Cardiac septum (tissue), 1 donor: ENCODE measurements around the gene IFNK. TPM values are rescaled to one million over a fixed set of nuclear protein-coding genes. Genes with fewer than 3 reads are reported as not detected.
"Not testable (repeated sequence)": the region's sequence is repeated elsewhere in the genome, so short reads cannot be mapped to it uniquely, and the experiment has no call there.

ENCODE experiments used
- DNase-seq: peaks from one replicate; pipeline ENCODE4 v3.0.0-alpha.2; 2020; ENCODE audit warnings: low spot score
- intact Hi-C: fragments of 100-400 bp; cut with DNase I; formaldehyde crosslinking; loops from one replicate; pipeline ENCODE4 v1.14.0; 2022
- long read RNA-seq: library from polyadenylated mRNA; unstranded; transcript quantifications from one replicate; pipeline ENCODE4 v2.0.0, GENCODE V29; 2021
- total RNA-seq: library from RNA; stranded (reverse); fragmentation: NEBNext Ultra II Directional; extraction: Animal tissue kit (Norgen Biotek cat#: 25700); gene quantifications from one replicate; pipeline ENCODE4 v1.2.1, GENCODE V29; 2021
- donor health status: DM: no; HTN: no; CAD: no.

Gene IFNK
- total RNA-seq = not detected
- long read RNA-seq = 0 reads

DNA sequence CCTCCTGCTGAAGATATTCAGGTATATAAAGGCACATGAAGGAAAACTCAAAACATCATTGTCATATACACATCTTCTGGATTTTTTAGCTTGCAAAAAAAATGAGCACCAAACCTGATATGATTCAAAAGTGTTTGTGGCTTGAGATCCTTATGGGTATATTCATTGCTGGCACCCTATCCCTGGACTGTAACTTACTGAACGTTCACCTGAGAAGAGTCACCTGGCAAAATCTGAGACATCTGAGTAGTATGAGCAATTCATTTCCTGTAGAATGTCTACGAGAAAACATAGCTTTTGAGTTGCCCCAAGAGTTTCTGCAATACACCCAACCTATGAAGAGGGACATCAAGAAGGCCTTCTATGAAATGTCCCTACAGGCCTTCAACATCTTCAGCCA is at the start of gene IFNK:
Gene IFNK, plus strand, starts transcription at position 55 of the 400 bp plus-strand sequence. Its CDS starts 47 bp downstream, at position 102.
- no peak for DNase-seq
- intact Hi-C loops = loop anchor here (10.0 kb wide), 1 partner anchor 49 kb away; no protein-coding TSS in a partner anchor

GRCh38 chr9:27474305-27474704 is 49.8 kb upstream of the IFNK start:
- intact Hi-C loops = loop anchor here (10.0 kb wide), 1 partner anchor 50 kb away; the partner anchor contains the start of genes IFNK and MOB3B
- DNase-seq = no peak

DNA sequence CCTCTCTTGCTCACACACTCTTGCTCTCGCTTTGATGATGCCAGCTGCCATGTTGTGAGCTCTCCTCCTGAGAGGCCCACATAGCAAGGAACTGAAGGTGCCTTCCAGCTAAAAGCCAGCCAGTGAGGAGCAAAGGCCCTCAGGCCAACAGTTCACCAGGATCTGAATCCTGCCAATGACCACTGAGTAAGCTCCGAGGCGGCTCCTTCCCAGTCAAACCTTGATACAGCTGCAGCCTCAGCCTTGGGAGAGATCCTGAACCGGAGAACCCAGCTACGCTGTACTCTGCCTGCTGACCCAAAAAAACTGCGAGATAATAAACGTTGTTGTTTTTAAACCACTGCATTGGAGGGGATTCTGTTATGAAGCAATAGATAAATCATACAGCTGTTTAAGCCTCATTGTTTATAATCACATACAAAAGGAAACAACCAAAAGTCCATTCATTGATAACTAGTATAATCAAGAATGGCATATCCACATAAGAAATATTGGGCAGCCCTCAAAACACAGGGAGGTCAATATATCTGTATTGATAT is 49.0 kb upstream of the IFNK start:
- DNase-seq = no peak
- intact Hi-C loops = loop anchor here (10.0 kb wide), 1 partner anchor 50 kb away; the partner anchor contains the start of genes IFNK and MOB3B

GRCh38 chr9:27476870-27477515 is 47.1 kb upstream of the IFNK start:
- DNase-seq = no peak
- intact Hi-C loops = loop anchor here (10.0 kb wide), 1 partner anchor 48 kb away; the partner anchor contains the start of genes IFNK and MOB3B

DNA sequence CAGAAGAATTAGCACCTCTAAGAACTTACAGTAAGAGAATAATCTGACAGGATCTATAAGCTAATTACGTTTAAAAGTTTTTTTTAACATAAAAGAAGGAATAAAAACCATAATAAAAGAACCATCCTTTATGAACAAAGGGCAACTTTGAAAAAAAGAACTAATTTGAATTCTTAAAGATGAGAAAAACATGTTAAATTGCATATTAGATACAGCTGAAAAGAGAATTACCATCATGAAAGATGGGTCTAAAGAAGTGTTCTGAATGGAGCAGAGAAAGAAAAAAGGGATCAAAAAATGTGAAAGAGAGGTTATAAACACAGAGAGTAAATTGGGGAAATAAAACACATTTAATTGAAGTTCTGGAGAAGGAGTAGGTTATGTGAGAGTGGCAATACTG is 45.8 kb upstream of the IFNK start:
- intact Hi-C loops = loop anchor here (10.0 kb wide), 1 partner anchor 46 kb away; the partner anchor contains the start of genes IFNK and MOB3B
- DNase-seq = no peak

GRCh38 chr9:27482709-27483108 is 41.4 kb upstream of the IFNK start:
- no peak for DNase-seq
- intact Hi-C loops = no loop called here

- no peak for DNase-seq
- intact Hi-C loops = no loop called here
Observed at GRCh38 chr9:27483576-27483975, 40.5 kb upstream of the IFNK start.

- intact Hi-C loops = no loop called here
- DNase-seq = no peak
Observed at GRCh38 chr9:27485158-27485557, 38.9 kb upstream of the IFNK start.

DNA sequence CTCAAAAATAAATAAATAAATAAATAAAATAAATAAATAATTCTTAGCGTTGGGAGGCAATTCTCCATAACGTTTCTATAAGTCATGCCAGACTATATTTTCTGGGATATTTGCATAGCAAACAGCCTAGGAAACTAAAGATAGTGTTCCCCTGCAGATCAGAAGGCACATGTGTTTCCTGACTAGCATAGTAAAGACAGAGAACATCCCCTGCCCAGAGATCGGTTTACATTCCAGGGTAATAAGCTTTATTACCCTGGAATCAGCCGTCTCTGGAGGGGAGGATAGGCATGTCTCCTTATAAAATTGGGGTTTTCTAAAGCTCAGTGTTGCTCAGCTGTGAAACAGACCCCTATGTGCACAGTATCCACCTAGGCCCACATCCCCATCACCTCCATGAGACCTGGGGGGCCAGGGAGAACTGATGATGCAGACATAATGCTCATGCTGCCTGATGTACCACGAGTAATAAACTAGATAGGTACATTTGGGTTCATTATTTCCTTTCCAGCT is 36.9 kb upstream of the IFNK start:
- intact Hi-C loops = no loop called here
- DNase-seq = no peak

GRCh38 chr9:27487927-27488326 is 36.2 kb upstream of the IFNK start:
- no peak for DNase-seq
- intact Hi-C loops = no loop called here

- intact Hi-C loops = no loop called here
- no peak for DNase-seq
Observed at GRCh38 chr9:27489087-27489876, 34.8 kb upstream of the IFNK start.

DNA sequence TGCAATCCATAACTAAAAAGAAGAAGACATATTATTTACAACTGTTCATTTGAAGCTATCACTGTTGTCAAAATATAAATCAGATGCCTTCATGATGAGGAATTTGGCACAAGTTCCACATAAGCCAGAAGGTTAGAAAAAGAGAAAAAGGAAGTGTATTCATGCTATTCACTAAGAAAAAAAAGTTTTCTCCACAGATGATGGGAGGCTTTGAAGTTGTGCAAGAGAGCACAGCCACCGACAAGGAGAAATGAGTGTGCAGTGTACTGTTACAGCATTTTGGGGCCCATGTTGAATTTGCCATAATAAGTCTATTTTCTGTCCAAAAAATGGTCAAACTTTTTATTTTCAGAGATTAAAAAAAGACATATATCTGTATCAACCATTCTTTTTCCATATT is 32.9 kb upstream of the IFNK start:
- intact Hi-C loops = no loop called here
- DNase-seq = no peak

GRCh38 chr9:27495480-27496134 is 28.5 kb upstream of the IFNK start:
- intact Hi-C loops = no loop called here
- DNase-seq = no peak

DNA sequence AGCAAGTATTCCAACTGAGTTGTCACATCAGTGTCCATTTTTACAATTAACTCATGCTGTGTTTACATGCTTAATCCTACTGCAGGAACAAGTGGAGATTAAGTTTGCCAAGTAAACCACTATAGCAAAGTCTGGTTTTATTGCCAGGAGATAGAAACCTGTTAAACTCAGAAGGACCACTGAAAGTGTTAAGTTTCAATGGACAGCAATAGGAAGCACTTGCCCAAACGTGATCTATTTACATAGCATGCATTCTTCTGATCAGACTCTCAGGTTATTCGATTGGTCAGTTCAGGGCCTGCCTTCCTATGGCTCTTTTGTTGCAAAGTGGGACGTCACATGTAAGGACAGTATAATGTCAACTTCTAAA is 28.0 kb upstream of the IFNK start:
- intact Hi-C loops = no loop called here

GRCh38 chr9:27497883-27498417 is 26.1 kb upstream of the IFNK start:
- intact Hi-C loops = no loop called here
- no peak for DNase-seq

More for the DNA sequence above, 28.0 kb upstream of the IFNK start:
- DNase-seq = no peak

DNA sequence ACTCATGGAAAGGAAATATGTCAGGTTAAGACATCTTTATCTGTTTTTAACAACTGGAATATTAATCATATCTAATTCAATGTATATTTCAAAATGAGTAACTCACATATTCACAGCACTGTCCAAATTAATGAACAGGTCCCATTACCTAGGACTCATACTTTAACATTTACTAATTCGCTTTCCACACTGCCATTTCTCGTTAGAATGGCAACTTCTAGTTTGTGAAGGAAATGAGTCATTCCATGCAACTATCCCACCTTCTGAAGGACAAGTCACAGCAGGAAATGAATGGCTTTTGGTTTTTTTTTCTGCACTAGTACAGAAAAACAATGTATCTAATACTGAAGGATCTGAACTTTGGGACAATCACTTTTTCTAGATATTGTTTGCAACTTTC is 24.6 kb upstream of the IFNK start:
- intact Hi-C loops = no loop called here
- no peak for DNase-seq

GRCh38 chr9:27500902-27501301 is 23.2 kb upstream of the IFNK start:
- intact Hi-C loops, DNase-seq: not testable (repeated sequence)

GRCh38 chr9:27503623-27504022 is 20.5 kb upstream of the IFNK start:
- DNase-seq = no peak
- intact Hi-C loops = no loop called here

GRCh38 chr9:27504259-27504658 is 19.8 kb upstream of the IFNK start:
- intact Hi-C loops = no loop called here
- no peak for DNase-seq

- DNase-seq = no peak
- intact Hi-C loops = no loop called here
Observed at GRCh38 chr9:27505744-27506161, 18.3 kb upstream of the IFNK start.
